WTC11 (cell line): ENCODE results near the gene NKG7. TPM values are rescaled to one million over a fixed set of nuclear protein-coding genes. Genes with fewer than 3 reads are reported as not detected.

Experiments used
- CDX4 ChIP-seq: fragments of 250-450 bp; sonication (Bioruptor Pico); IDR thresholded peaks from 2 replicates; pipeline ENCODE4 v1.9.0; 2021; ENCODE audit warnings: moderate library complexity, mild to moderate bottlenecking, inconsistent platforms, borderline replicate concordance
- CREB1 ChIP-seq: sonication (generic); formaldehyde crosslinking; IDR thresholded peaks from 2 replicates; pipeline ENCODE4 v1.8.0; 2023; ENCODE audit warnings: mild to moderate bottlenecking, missing genetic modification reagents
- CREM ChIP-seq: sonication (generic); formaldehyde crosslinking; IDR thresholded peaks from 2 replicates; pipeline ENCODE4 v1.8.1; 2022; ENCODE audit warnings: mild to moderate bottlenecking, missing genetic modification reagents, moderate library complexity
- FOXP1 ChIP-seq: sonication (generic); formaldehyde crosslinking; IDR thresholded peaks from 2 replicates; pipeline ENCODE4 v1.8.0; 2022; ENCODE audit warnings: missing genetic modification reagents, mild to moderate bottlenecking, moderate library complexity, borderline replicate concordance
- KAT7 ChIP-seq: sonication (generic); formaldehyde crosslinking; IDR thresholded peaks from 2 replicates; pipeline ENCODE4 v1.8.1; 2023; ENCODE audit warnings: missing genetic modification reagents, mild to moderate bottlenecking, borderline replicate concordance
- MLX ChIP-seq: sonication (generic); formaldehyde crosslinking; IDR thresholded peaks from 2 replicates; pipeline ENCODE4 v1.8.1; 2023; ENCODE audit warnings: mild to moderate bottlenecking, missing genetic modification reagents, moderate library complexity
- MYBL2 ChIP-seq: sonication (generic); formaldehyde crosslinking; IDR thresholded peaks from 2 replicates; pipeline ENCODE4 v1.8.1; 2023; ENCODE audit warnings: mild to moderate bottlenecking, moderate library complexity, missing genetic modification reagents
- NFATC4 ChIP-seq: fragments of 250-450 bp; sonication (Bioruptor Pico); IDR thresholded peaks from 2 replicates; pipeline ENCODE4 v1.9.0; 2021; ENCODE audit warnings: mild to moderate bottlenecking
- PRDM15 ChIP-seq: sonication (generic); formaldehyde crosslinking; IDR thresholded peaks from 2 replicates; pipeline ENCODE4 v1.8.0; 2022; ENCODE audit warnings: missing genetic modification reagents
- SMAD4 ChIP-seq: sonication (generic); formaldehyde crosslinking; IDR thresholded peaks from 2 replicates; pipeline ENCODE4 v1.8.0; 2022; ENCODE audit warnings: mild to moderate bottlenecking, missing genetic modification reagents
- SOX15 ChIP-seq: fragments of 250-450 bp; sonication (Bioruptor Pico); IDR thresholded peaks from 2 replicates; pipeline ENCODE4 v1.9.0; 2021; ENCODE audit warnings: mild to moderate bottlenecking
- STAT6 ChIP-seq: sonication (generic); formaldehyde crosslinking; conservative IDR thresholded peaks from 2 replicates; pipeline ENCODE4 v1.8.1; 2023; ENCODE audit warnings: mild to moderate bottlenecking, low read depth, missing genetic modification reagents, moderate library complexity
- USF2 ChIP-seq: sonication (generic); formaldehyde crosslinking; IDR thresholded peaks from 2 replicates; pipeline ENCODE4 v1.8.1; 2023; ENCODE audit warnings: mild to moderate bottlenecking, missing genetic modification reagents, moderate library complexity
- ZBTB43 ChIP-seq: sonication (generic); formaldehyde crosslinking; IDR thresholded peaks from 2 replicates; pipeline ENCODE4 v1.8.1; 2023; ENCODE audit warnings: mild to moderate bottlenecking, missing genetic modification reagents
- ZNF121 ChIP-seq: sonication (generic); formaldehyde crosslinking; IDR thresholded peaks from 2 replicates; pipeline ENCODE4 v1.8.0; 2023; ENCODE audit warnings: missing genetic modification reagents
- ZNF317 ChIP-seq: sonication (generic); formaldehyde crosslinking; IDR thresholded peaks from 2 replicates; pipeline ENCODE4 v1.8.1; 2023; ENCODE audit warnings: low read depth, mild to moderate bottlenecking, moderate library complexity, missing genetic modification reagents, borderline replicate concordance
- ZNF396 ChIP-seq: fragments of 250-450 bp; sonication (Bioruptor Pico); IDR thresholded peaks from 2 replicates; pipeline ENCODE4 v1.8.0; 2021; ENCODE audit warnings: mild to moderate bottlenecking, moderate library complexity, borderline replicate concordance
- ZNF423 ChIP-seq: fragments of 250-450 bp; sonication (Bioruptor Pico); IDR thresholded peaks from 2 replicates; pipeline ENCODE4 v2.1.2; 2022; ENCODE audit warnings: mild to moderate bottlenecking, moderate library complexity
- ZNF671 ChIP-seq: fragments of 250-450 bp; sonication (Bioruptor Pico); IDR thresholded peaks from 2 replicates; pipeline ENCODE4 v1.8.0; 2021; ENCODE audit warnings: mild to moderate bottlenecking
- total RNA-seq: library from RNA; stranded (reverse); gene quantifications from 3 replicates; pipeline ENCODE4 v1.2.3, GENCODE V29; 2021

NKG7 gene
- total RNA-seq, 1 experiment from 2014 or later = 0.63 TPM

- TF ChIP-seq ZNF317 = no peak
- TF ChIP-seq NFATC4 (CRISPR knock-in tag) = no peak
- no peak for TF ChIP-seq SOX15
- 0 out of 2 replicates have a peak, but pooled peaks have one; percentile 42 for TF ChIP-seq PRDM15
- no peak for TF ChIP-seq SMAD4 (CRISPR knock-in tag)
- TF ChIP-seq STAT6 (CRISPR knock-in tag) = no peak
- TF ChIP-seq FOXP1 (CRISPR knock-in tag) = peak; percentile 85; the same call in 1 of the 2 replicates
- TF ChIP-seq ZNF423 (CRISPR knock-in tag) = no peak
- TF ChIP-seq MYBL2 = no peak; the same call in none of the 2 replicates
- no peak for TF ChIP-seq ZNF671
- no peak for TF ChIP-seq CREB1 (CRISPR knock-in tag)
- no peak for TF ChIP-seq KAT7
- TF ChIP-seq CREM (CRISPR knock-in tag) = 0 out of 2 replicates have a peak, but pooled peaks have one; percentile 60
- TF ChIP-seq ZBTB43 (CRISPR knock-in tag) = peak; percentile 88
- TF ChIP-seq MLX = no peak
- no peak for TF ChIP-seq CDX4 (CRISPR knock-in tag)
- TF ChIP-seq USF2 (CRISPR knock-in tag) = no peak
- TF ChIP-seq ZNF396 (CRISPR knock-in tag) = no peak
- no peak for TF ChIP-seq ZNF121 (CRISPR knock-in tag)
Measured at GRCh38 chr19:51367565-51368365, 4.7 kb downstream of the NKG7 start (continued).
